Upper lobe of right lung (tissue), 1 donor: Measurements from ENCODE around the gene KCNG4. TPM values are rescaled to one million over a fixed set of nuclear protein-coding genes. Genes with fewer than 3 reads are reported as not detected.

ENCODE experiments used
- ATAC-seq: fragments of 200-7000 bp; cut with Tn5 transposase; one replicate; pipeline ENCODE4 v1.9.1; 2020; ENCODE audit warnings: mild to moderate bottlenecking, moderate library complexity
- DNase-seq: peaks from one replicate; pipeline ENCODE4 v3.0.0-alpha.2; 2020
- H3K27ac ChIP-seq: fragments of 200-600 bp; one replicate; pipeline ENCODE4 v1.8.0; 2022
- H3K27me3 ChIP-seq: fragments of 200-600 bp; one replicate; pipeline ENCODE4 v1.8.0; 2022; ENCODE audit warnings: mild to moderate bottlenecking
- H3K36me3 ChIP-seq: fragments of 200-600 bp; one replicate; pipeline ENCODE4 v1.8.0; 2022
- H3K4me1 ChIP-seq: fragments of 200-600 bp; one replicate; pipeline ENCODE4 v1.8.0; 2022
- H3K4me3 ChIP-seq: fragments of 200-600 bp; one replicate; pipeline ENCODE4 v1.8.0; 2022; ENCODE audit warnings: mild to moderate bottlenecking
- H3K9me3 ChIP-seq: fragments of 200-600 bp; one replicate; pipeline ENCODE4 v1.8.0; 2022
- intact Hi-C: fragments of 100-400 bp; cut with DNase I; formaldehyde crosslinking; loops from one replicate; pipeline ENCODE4 v1.11.0; 2022
- total RNA-seq: library from RNA; stranded (reverse); fragmentation: NEBNext Ultra II Directional; extraction: Animal tissue kit (Norgen Biotek cat#: 25700); gene quantifications from one replicate; pipeline ENCODE4 v1.2.1, GENCODE V29; 2021
- TF ChIP-seq, protein P1 (sequence below): fragments of 200-600 bp; IDR thresholded peaks from one replicate; pipeline ENCODE4 v1.8.0; 2022; ENCODE audit warnings: antibody characterized with exemption
- donor health status: DM: no; HTN: yes; CAD: no; lungs with severe emphysema.

KCNG4 gene
- total RNA-seq, 1 donor from 2014 or later = not detected

- H3K4me1 ChIP-seq = peaks cover 41% of the 10 kb centered on the region
- intact Hi-C loops = loop anchor here (10.0 kb wide), 1 partner anchor 97 kb away; no protein-coding TSS in a partner anchor
- no peaks in the 10 kb centered on the region for H3K9me3 ChIP-seq
- DNase-seq (no peak), ATAC-seq (no peak)
- H3K36me3 ChIP-seq = peaks cover 61% of the 10 kb centered on the region
- H3K4me3 ChIP-seq = no peak overlapping the region
- no peak overlapping the region for H3K27ac ChIP-seq
- TF ChIP-seq, protein P1, sequence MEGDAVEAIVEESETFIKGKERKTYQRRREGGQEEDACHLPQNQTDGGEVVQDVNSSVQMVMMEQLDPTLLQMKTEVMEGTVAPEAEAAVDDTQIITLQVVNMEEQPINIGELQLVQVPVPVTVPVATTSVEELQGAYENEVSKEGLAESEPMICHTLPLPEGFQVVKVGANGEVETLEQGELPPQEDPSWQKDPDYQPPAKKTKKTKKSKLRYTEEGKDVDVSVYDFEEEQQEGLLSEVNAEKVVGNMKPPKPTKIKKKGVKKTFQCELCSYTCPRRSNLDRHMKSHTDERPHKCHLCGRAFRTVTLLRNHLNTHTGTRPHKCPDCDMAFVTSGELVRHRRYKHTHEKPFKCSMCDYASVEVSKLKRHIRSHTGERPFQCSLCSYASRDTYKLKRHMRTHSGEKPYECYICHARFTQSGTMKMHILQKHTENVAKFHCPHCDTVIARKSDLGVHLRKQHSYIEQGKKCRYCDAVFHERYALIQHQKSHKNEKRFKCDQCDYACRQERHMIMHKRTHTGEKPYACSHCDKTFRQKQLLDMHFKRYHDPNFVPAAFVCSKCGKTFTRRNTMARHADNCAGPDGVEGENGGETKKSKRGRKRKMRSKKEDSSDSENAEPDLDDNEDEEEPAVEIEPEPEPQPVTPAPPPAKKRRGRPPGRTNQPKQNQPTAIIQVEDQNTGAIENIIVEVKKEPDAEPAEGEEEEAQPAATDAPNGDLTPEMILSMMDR = no peak
- no peaks in the 10 kb centered on the region for H3K27me3 ChIP-seq
Measured at GRCh38 chr16:84181144-84181915, 58.5 kb downstream of the KCNG4 start.

- TF ChIP-seq, protein P1 = no peak
- ATAC-seq (no peak), DNase-seq (peak; percentile 66)
- intact Hi-C loops = loop anchor here (10.0 kb wide), 1 partner anchor 96 kb away; no protein-coding TSS in a partner anchor
- Histone ChIP-seq H3K4me1 (peaks cover 48% of the 10 kb centered on the region), H3K4me3 (no peak overlapping the region), H3K36me3 (peaks cover 61% of the 10 kb centered on the region), H3K27ac (no peak overlapping the region), H3K27me3 (no peaks in the 10 kb centered on the region), H3K9me3 (no peaks in the 10 kb centered on the region)
Measured at GRCh38 chr16:84180519-84181140, 59.2 kb downstream of the KCNG4 start.

DNA sequence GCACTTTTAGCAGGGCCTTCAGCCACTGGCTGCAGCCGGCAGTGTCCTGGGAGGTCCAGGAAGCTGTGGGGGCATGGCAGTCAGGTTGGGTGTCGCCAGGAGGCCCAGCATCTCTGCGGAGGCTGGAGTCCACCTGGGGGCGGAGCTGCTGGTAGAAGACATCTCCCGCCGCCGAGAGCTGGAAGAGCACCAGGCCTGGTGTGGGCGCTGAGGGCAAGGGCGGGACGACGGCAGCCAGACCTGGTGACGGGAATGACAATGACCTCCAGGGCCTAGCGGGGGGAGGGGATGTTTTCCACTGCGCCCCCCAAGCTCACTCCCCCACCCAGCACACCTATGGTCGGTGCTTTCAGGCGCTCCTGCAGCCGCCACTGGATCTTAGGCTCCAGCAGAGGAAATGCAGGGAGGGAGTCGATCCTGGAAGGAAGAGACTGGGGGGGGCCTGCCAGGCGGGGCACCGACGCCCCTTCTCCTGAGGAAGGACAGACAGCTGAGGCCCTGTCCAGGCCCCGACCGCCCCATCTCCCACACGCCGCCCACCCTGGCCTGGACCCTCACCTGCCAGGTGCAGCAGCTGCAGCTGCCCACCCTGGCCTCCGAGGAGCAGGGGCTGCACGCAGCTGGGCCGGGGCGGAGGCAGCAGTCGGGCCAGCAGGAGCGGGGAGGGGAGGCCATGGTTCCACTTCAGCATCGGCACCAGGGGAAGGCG is 60.0 kb downstream of the KCNG4 start:
- intact Hi-C loops = loop anchor here (10.0 kb wide), 1 partner anchor 95 kb away; no protein-coding TSS in a partner anchor
- TF ChIP-seq, protein P1 = no peak
- ATAC-seq (no peak), DNase-seq (no peak)
- H3K9me3 ChIP-seq = no peaks in the 10 kb centered on the region
- H3K4me3 ChIP-seq = no peak overlapping the region
- H3K4me1 ChIP-seq = peaks cover 46% of the 10 kb centered on the region
- H3K36me3 ChIP-seq = peaks cover 61% of the 10 kb centered on the region
- H3K27ac ChIP-seq = no peak overlapping the region
- no peaks in the 10 kb centered on the region for H3K27me3 ChIP-seq

GRCh38 chr16:84178892-84179611 is 60.8 kb downstream of the KCNG4 start:
- TF ChIP-seq, protein P1 = no peak
- Histone ChIP-seq H3K4me3 (no peak overlapping the region), H3K27ac (no peak overlapping the region), H3K9me3 (no peaks in the 10 kb centered on the region), H3K27me3 (no peaks in the 10 kb centered on the region), H3K36me3 (peaks cover 61% of the 10 kb centered on the region), H3K4me1 (peaks cover 39% of the 10 kb centered on the region)
- intact Hi-C loops = no loop called here
- DNase-seq (no peak), ATAC-seq (no peak)

- peaks cover 54% of the 10 kb centered on the region for H3K36me3 ChIP-seq
- peaks cover 33% of the 10 kb centered on the region for H3K4me1 ChIP-seq
- DNase-seq (no peak), ATAC-seq (no peak)
- H3K9me3 ChIP-seq = no peaks in the 10 kb centered on the region
- H3K4me3 ChIP-seq = no peak overlapping the region
- H3K27me3 ChIP-seq = no peaks in the 10 kb centered on the region
- intact Hi-C loops = no loop called here
- H3K27ac ChIP-seq = peak overlapping the region; percentile 88
- TF ChIP-seq, protein P1 = no peak
Measured at GRCh38 chr16:84178146-84178765, 61.6 kb downstream of the KCNG4 start.
